Measurements from ENCODE around the gene BCAS3. TPM values are rescaled to one million over a fixed set of nuclear protein-coding genes. Genes with fewer than 3 reads are reported as not detected.
A peak's percentile ranks its signal among the peaks of the same experiment; 100 is the strongest.

The BCAS3 gene
- total RNA-seq, 1 donor from 2014 or later = 29.6 TPM

DNA sequence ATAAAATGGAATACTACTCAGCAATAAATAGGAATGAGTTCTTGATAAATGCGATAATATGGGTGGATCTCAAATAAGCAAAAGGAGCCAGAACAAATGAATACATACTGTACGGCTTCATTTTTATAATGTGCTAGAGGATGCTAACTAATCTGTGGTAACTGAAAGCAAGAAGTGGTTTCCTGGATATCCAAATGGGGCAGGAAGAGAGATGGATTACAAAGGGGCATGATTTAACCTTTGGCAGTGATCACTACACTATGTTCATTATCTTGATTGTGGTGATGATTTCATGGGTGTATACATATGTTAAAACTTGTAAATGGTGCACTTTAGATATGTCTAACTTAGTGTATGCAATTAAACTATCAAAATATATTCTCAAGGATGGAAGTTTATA lies 499.7 kb downstream of the BCAS3 start:
- no peak for ATAC-seq
- Histone ChIP-seq H3K27ac (no peak overlapping the region), H3K36me3 (no peaks in the 10 kb centered on the region), H3K27me3 (ENCODE audit: low read depth) (no peaks in the 10 kb centered on the region), H3K4me1 (no peaks in the 10 kb centered on the region), H3K9me3 (no peaks in the 10 kb centered on the region), H3K4me3 (no peak overlapping the region)
- TF ChIP-seq, protein P1, sequence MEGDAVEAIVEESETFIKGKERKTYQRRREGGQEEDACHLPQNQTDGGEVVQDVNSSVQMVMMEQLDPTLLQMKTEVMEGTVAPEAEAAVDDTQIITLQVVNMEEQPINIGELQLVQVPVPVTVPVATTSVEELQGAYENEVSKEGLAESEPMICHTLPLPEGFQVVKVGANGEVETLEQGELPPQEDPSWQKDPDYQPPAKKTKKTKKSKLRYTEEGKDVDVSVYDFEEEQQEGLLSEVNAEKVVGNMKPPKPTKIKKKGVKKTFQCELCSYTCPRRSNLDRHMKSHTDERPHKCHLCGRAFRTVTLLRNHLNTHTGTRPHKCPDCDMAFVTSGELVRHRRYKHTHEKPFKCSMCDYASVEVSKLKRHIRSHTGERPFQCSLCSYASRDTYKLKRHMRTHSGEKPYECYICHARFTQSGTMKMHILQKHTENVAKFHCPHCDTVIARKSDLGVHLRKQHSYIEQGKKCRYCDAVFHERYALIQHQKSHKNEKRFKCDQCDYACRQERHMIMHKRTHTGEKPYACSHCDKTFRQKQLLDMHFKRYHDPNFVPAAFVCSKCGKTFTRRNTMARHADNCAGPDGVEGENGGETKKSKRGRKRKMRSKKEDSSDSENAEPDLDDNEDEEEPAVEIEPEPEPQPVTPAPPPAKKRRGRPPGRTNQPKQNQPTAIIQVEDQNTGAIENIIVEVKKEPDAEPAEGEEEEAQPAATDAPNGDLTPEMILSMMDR (IDR thresholded peaks at IDR 0.05) = no peak
- intact Hi-C loops (cut with DNase I) = no loop called here
- no peak for DNase-seq

DNA sequence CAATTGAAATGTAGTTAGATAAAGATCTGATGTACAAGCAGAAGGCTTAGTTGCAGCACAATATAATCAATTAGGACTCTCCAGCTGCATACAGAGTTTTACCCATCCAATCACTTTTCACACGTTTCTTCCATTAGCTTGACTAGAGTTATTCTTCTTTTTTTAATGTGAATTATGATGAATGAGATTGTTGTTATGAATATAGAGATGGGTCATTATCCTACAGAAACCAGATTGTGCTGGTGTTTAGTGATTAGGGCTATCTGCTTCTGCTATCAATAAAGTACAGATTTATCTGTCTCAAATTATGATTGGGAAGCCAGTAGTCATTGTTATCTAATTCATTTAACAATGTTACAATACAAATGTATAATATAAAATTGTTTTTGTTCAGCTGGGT lies 500.6 kb downstream of the BCAS3 start:
- ATAC-seq = no peak
- no peaks in the 10 kb centered on the region for H3K27me3 ChIP-seq (ENCODE audit: low read depth)
- intact Hi-C loops (cut with DNase I) = no loop called here
- TF ChIP-seq, protein P1 (IDR thresholded peaks at IDR 0.05) = no peak
- no peaks in the 10 kb centered on the region for H3K36me3 ChIP-seq
- no peak for DNase-seq
- H3K4me1 ChIP-seq = no peaks in the 10 kb centered on the region
- no peaks in the 10 kb centered on the region for H3K9me3 ChIP-seq
- no peak overlapping the region for H3K27ac ChIP-seq
- H3K4me3 ChIP-seq = no peak overlapping the region

DNA sequence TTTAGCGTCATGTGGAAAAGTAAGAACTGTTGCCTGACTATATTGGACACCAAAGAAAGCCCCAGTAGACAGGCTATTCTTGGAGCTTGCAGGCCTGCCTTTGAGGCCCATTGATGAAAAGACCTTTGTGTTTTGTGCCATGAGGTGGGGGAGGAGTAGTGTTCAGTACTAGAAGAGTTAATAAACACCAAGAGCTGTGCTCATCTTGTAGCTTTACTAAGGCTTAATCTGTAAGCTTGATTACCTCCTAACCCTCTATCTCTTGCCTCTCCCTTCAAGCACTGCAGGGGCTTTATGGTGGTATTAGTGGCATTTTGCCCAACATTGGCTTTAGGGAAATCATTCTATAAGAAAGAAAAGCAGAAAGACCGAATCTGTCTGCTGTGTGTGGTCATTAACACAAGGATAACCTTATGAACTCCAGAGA lies 501.7 kb downstream of the BCAS3 start:
- TF ChIP-seq, protein P1 (IDR thresholded peaks at IDR 0.05) = no peak
- ATAC-seq (no peak), DNase-seq (no peak)
- no peaks in the 10 kb centered on the region for H3K36me3 ChIP-seq
- no peaks in the 10 kb centered on the region for H3K27me3 ChIP-seq (ENCODE audit: low read depth)
- H3K9me3 ChIP-seq = no peaks in the 10 kb centered on the region
- no peak overlapping the region for H3K4me3 ChIP-seq
- intact Hi-C loops (cut with DNase I) = no loop called here
- no peak overlapping the region for H3K27ac ChIP-seq
- H3K4me1 ChIP-seq = no peaks in the 10 kb centered on the region

DNA sequence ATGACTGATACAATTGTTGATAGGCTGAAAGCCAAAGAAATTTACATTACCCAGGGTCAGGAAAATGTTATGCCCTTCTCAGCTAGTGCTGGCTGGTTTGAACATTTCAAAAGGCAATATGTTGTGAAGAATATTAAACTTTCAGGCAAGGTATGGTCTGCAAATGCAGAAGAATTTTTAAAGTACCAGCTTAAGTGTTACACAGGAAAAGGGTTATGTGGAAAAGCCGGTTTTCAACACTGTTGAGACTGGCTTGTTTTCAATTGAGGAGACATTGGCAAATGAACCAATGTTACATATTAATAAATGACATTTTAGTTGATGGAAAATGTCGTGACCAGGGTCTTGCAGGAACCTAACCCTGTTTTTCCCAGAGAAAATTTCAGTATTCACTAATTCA lies 506.1 kb downstream of the BCAS3 start:
- no peak overlapping the region for H3K27ac ChIP-seq
- TF ChIP-seq, protein P1 (IDR thresholded peaks at IDR 0.05) = no peak
- DNase-seq = no peak
- H3K36me3 ChIP-seq = no peaks in the 10 kb centered on the region
- no peak for ATAC-seq
- no peaks in the 10 kb centered on the region for H3K9me3 ChIP-seq
- no peaks in the 10 kb centered on the region for H3K27me3 ChIP-seq (ENCODE audit: low read depth)
- no peak overlapping the region for H3K4me3 ChIP-seq
- no peaks in the 10 kb centered on the region for H3K4me1 ChIP-seq
- intact Hi-C loops (cut with DNase I) = no loop called here

DNA sequence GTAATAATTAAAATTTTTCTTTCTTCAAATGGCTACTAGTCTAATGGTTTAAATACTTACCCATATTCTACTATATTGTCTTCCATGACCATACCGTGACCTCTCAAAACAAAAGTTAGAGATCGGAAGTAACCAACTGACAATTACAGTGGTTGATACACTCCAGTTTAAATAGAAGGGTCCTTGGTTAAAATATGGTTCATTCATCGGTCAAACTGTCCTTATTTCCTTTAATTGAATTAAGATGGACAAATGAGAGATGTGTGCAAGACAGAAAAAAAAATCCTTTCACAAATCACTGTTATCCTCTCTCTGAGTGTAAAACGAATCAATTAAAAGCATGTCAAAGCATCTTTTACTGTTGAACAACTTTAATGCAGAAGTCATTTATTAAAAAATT lies 507.7 kb downstream of the BCAS3 start:
- intact Hi-C loops (cut with DNase I) = no loop called here
- TF ChIP-seq, protein P1 (IDR thresholded peaks at IDR 0.05) = no peak
- Histone ChIP-seq H3K27ac (no peak overlapping the region), H3K4me3 (no peak overlapping the region), H3K4me1 (no peaks in the 10 kb centered on the region), H3K9me3 (no peaks in the 10 kb centered on the region), H3K27me3 (ENCODE audit: low read depth) (no peaks in the 10 kb centered on the region), H3K36me3 (no peaks in the 10 kb centered on the region)
- no peak for ATAC-seq
- no peak for DNase-seq

DNA sequence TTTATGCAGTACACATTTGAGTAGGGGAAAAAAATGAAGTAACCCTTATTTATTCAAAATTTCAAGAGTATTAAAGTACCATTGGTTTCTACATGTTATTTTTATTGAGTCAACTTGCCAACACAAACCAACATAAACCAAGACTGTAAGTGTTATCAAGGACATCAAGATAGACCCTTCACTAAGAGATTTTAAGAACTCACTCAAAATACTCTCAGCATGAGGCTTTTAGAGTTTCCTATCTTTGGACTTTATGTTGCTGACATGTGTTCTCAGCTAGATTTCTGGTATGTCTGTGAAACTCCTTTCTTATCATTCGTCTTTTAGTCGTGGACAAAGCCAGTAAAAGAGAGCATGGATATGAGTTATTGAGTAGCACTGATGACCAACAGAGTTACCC lies 509.4 kb downstream of the BCAS3 start:
- peak; percentile 64 to 89 for ATAC-seq
- Histone ChIP-seq H3K4me1 (no peaks in the 10 kb centered on the region), H3K36me3 (no peaks in the 10 kb centered on the region), H3K4me3 (no peak overlapping the region), H3K27me3 (ENCODE audit: low read depth) (no peaks in the 10 kb centered on the region), H3K27ac (no peak overlapping the region), H3K9me3 (no peaks in the 10 kb centered on the region)
- TF ChIP-seq, protein P1 (IDR thresholded peaks at IDR 0.05) = no peak
- intact Hi-C loops (cut with DNase I) = no loop called here
- no peak for DNase-seq
